Right lobe of liver (tissue), 6 donors: Measurements from ENCODE around the gene ILK. TPM values are rescaled to one million over a fixed set of nuclear protein-coding genes. Genes with fewer than 3 reads are reported as not detected.

Experiments
- ATAC-seq, 4 donors: fragments of 200-7000 bp; cut with Tn5 transposase; one replicate each; pipeline ENCODE4 v1.9.1; 2020; ENCODE audit warnings: mild to moderate bottlenecking in 4 of 4, moderate library complexity in 4 of 4
- DNase-seq, 3 donors: peaks; one replicate each; pipeline ENCODE4 v3.0.0-alpha.2; 2020
- H3K27ac ChIP-seq, 3 donors: fragments of 200-600 bp; one replicate each; pipeline ENCODE4 v1.8.0; 2022
- H3K27me3 ChIP-seq, 2 donors: fragments of 200-600 bp; one replicate each; pipeline ENCODE4 v1.8.0; 2022
- H3K36me3 ChIP-seq, 4 donors: fragments of 200-600 bp; sonication (generic) in 1 of 4; one replicate each; pipeline versions ENCODE4 v1.5.1 to v1.8.0; 2017 to 2022; ENCODE audit warnings: control low read depth in 1 of 4
- H3K4me1 ChIP-seq, 4 donors: fragments of 200-600 bp; sonication (generic) in 1 of 4; one replicate each; pipeline versions ENCODE4 v1.5.1 to v1.8.0; 2017 to 2022; ENCODE audit warnings: control low read depth in 1 of 4
- H3K4me3 ChIP-seq, 3 donors: fragments of 200-600 bp; one replicate each; pipeline ENCODE4 v1.8.0; 2022
- H3K9me3 ChIP-seq, 4 donors: fragments of 200-600 bp; sonication (generic) in 1 of 4; one replicate each; pipeline versions ENCODE4 v1.5.1 to v1.8.0; 2017 to 2022; ENCODE audit warnings: control low read depth in 1 of 4
- CTCF ChIP-seq, 4 donors: fragments of 200-600 bp in 3 of 4; fragments of 450-650 bp in 1 of 4; IDR thresholded peaks; one replicate each; pipeline versions ENCODE4 v1.5.1 to v1.8.0; 2016 to 2022; ENCODE audit warnings: antibody characterized with exemption in 4 of 4, mild to moderate bottlenecking in 2 of 4
- POLR2A ChIP-seq: fragments of 450-650 bp; IDR thresholded peaks from one replicate; pipeline ENCODE4 v1.6.1; 2017; ENCODE audit warnings: antibody characterized with exemption, mild to moderate bottlenecking
- WGBS: methylation state at CpG from one replicate; pipeline ENCODE4 v1.1.6; 2018; ENCODE audit warnings: low coverage, low lambda C conversion rate; ENCODE audit not compliant: insufficient coverage; ENCODE audit errors: missing lambda C conversion rate; 5-methylcytosine and 5-hydroxymethylcytosine counted together
- intact Hi-C, 2 donors: fragments of 100-400 bp; cut with DNase I; formaldehyde crosslinking; loops; one replicate each; pipeline versions ENCODE4 v1.11.2 to v1.14.1; 2022
- total RNA-seq, 6 experiments: library from RNA; depleted of rRNA in 2 of 6; stranded (reverse); fragments of >200 nt in 2 of 6; fragmentation: NEBNext Ultra II Directional in 3 of 6; extraction: Animal tissue kit (Norgen Biotek cat#: 25700) in 3 of 6; gene quantifications; one replicate each; pipeline versions ENCODE4 v1.1.0 to v1.2.4, GENCODE V29; 2016 to 2023
- donor health status: DM: no; HTN: yes; CAD: no.
- donor health status: DM: no; HTN: no; CAD: no.
- donor health status: DM: no; HTN: no; CAD: no.
- donor health status: DM: no; HTN: yes; CAD: no.
- donor health status: DM: no; HTN: yes; CAD: no.

Gene ILK
- total RNA-seq, 6 experiments from 2014 or later, result 33.4 to 79.9 (median 55.0) TPM

- ATAC-seq (no peak), DNase-seq (no peak)
- TF ChIP-seq POLR2A, result no peak
- TF ChIP-seq CTCF (IDR thresholded peaks at IDR 0.05), result no peak
- intact Hi-C loops, result no loop called here
- Histone ChIP-seq H3K9me3 (no peaks in the 10 kb centered on the region), H3K27ac (no peak overlapping the region), H3K27me3 (no peaks in the 10 kb centered on the region), H3K36me3 (no peaks in the 10 kb centered on the region), H3K4me1 (no peaks in the 10 kb centered on the region), H3K4me3 (no peak overlapping the region)
- 57% methylated on average over 4 of the region's 4 CpGs for WGBS
Measured at GRCh38 chr11:6656584-6656915, 53.0 kb downstream of the ILK start.

GRCh38 chr11:6656936-6657335, 53.4 kb downstream of the ILK start:
- Histone ChIP-seq H3K27me3 (no peaks in the 10 kb centered on the region), H3K36me3 (no peaks in the 10 kb centered on the region), H3K4me3 (no peak overlapping the region), H3K27ac (no peak overlapping the region), H3K9me3 (no peaks in the 10 kb centered on the region), H3K4me1 (no peaks in the 10 kb centered on the region)
- ATAC-seq (no peak), DNase-seq (no peak)
- TF ChIP-seq POLR2A, result no peak
- intact Hi-C loops, result no loop called here
- WGBS, result 82% methylated on average over 5 of the region's 5 CpGs

GRCh38 chr11:6657346-6657745, 53.8 kb downstream of the ILK start:
- Histone ChIP-seq H3K9me3 (no peaks in the 10 kb centered on the region), H3K4me3 (no peak overlapping the region), H3K27ac (no peak overlapping the region), H3K4me1 (no peaks in the 10 kb centered on the region), H3K27me3 (no peaks in the 10 kb centered on the region), H3K36me3 (no peaks in the 10 kb centered on the region)
- ATAC-seq (no peak), DNase-seq (no peak)
- WGBS, result no CpG with 5 or more reads among the region's 1 CpG
- intact Hi-C loops, result no loop called here
- TF ChIP-seq CTCF (IDR thresholded peaks at IDR 0.05) (no peak), POLR2A (no peak)

- Histone ChIP-seq H3K9me3 (no peaks in the 10 kb centered on the region), H3K36me3 (no peaks in the 10 kb centered on the region), H3K4me3 (no peak overlapping the region), H3K27me3 (no peaks in the 10 kb centered on the region), H3K4me1 (no peaks in the 10 kb centered on the region), H3K27ac (no peak overlapping the region)
- no peak for DNase-seq
- intact Hi-C loops, result no loop called here
- ATAC-seq, result no peak
- TF ChIP-seq POLR2A (no peak), CTCF (IDR thresholded peaks at IDR 0.05) (no peak)
Measured at GRCh38 chr11:6658647-6659046, 55.1 kb downstream of the ILK start.

Other genes starting within 250 kb of the ILK start
- 10 to 100 TPM; 45.3 to 77.9 (median 57.3) TPM for gene SMPD1, start 213.3 kb upstream of the ILK start, total RNA-seq
- 1 to 10 TPM; 3.3 to 5.6 (median 3.8) TPM for gene APBB1, start 184.7 kb upstream of the ILK start, total RNA-seq
- gene HPX, start 162.8 kb upstream of the ILK start, total RNA-seq, result 1,000 to 10,000 TPM; 3,555 to 5,250 (median 4,456) TPM
- 1 to 10 TPM; 5.0 to 8.9 (median 6.7) TPM for gene TRIM3, start 129.8 kb upstream of the ILK start, total RNA-seq
- gene ARFIP2, start 122.4 kb upstream of the ILK start, total RNA-seq, result 10 to 100 TPM; 14.6 to 33.3 (median 23.1) TPM
- 10 to 100 TPM; 10.3 to 33.9 (median 14.1) TPM for gene TIMM10B, start 122.3 kb upstream of the ILK start, total RNA-seq
- gene DNHD1, start 106.5 kb upstream of the ILK start, total RNA-seq, result 10 to 100 TPM in 1 of 6 experiments, 1 to 10 TPM in 5; 1.9 to 10.3 (median 6.1) TPM
- gene RRP8, start 158 bp upstream of the ILK start, total RNA-seq, result 10 to 100 TPM; 11.3 to 17.1 (median 14.2) TPM
- gene TAF10, start 8.4 kb downstream of the ILK start, total RNA-seq, result 10 to 100 TPM; 47.3 to 81.9 (median 60.4) TPM
- 100 to 1,000 TPM in 2 of 6 experiments, 10 to 100 TPM in 4; 62.5 to 159 (median 81.0) TPM for gene TPP1, start 15.6 kb downstream of the ILK start, total RNA-seq
- 1 to 10 TPM; 1.8 to 9.2 (median 4.1) TPM for gene DCHS1, start 52.0 kb downstream of the ILK start, total RNA-seq
- 10 to 100 TPM; 10.7 to 21.6 (median 17.3) TPM for gene MRPL17, start 79.6 kb downstream of the ILK start, total RNA-seq
- under 1 TPM in 1 of 6 experiments, not detected in 5; 0.07 TPM for gene OR2AG2, start 168.2 kb downstream of the ILK start, total RNA-seq
- gene OR2AG1, start 179.2 kb downstream of the ILK start, total RNA-seq, result not detected
- gene OR6A2, start 195.9 kb downstream of the ILK start, total RNA-seq, result under 1 TPM in 2 of 6 experiments, not detected in 4; 0.04 to 0.49 TPM
- not detected for gene OR10A5, start 241.9 kb downstream of the ILK start, total RNA-seq